22Rv1 (cell line): ENCODE measurements around the gene TIMP3.

Experiments used
- H3K27ac ChIP-seq: fragments of 450-650 bp; 2 replicates; pipeline ENCODE4 v1.5.1; 2017
- CTCF ChIP-seq: fragments of 450-650 bp; IDR thresholded peaks from 2 replicates; pipeline ENCODE4 v1.5.1; 2017; ENCODE audit warnings: mild to moderate bottlenecking
- ZFX ChIP-seq: fragments of 450-650 bp; IDR thresholded peaks from 2 replicates; pipeline ENCODE4 v1.6.1; 2017; ENCODE audit warnings: antibody characterized with exemption, borderline replicate concordance

Gene TIMP3

GRCh38 chr22:32909581-32910428 lies 108.3 kb downstream of the TIMP3 start:
- H3K27ac ChIP-seq = no peak overlapping the region
- no peak for TF ChIP-seq ZFX
- TF ChIP-seq CTCF = no peak

GRCh38 chr22:32910429-32910772 lies 108.9 kb downstream of the TIMP3 start:
- no peak for TF ChIP-seq ZFX
- TF ChIP-seq CTCF = no peak
- no peak overlapping the region for H3K27ac ChIP-seq

- no peak overlapping the region for H3K27ac ChIP-seq
- TF ChIP-seq CTCF (no peak), ZFX (no peak)
These were observed 110.0 kb downstream of the TIMP3 start for GRCh38 chr22:32911503-32911902.
